T-helper 17 cell (primary cell): Measurements from ENCODE around the gene TMED9. TPM values are rescaled to one million over a fixed set of nuclear protein-coding genes. Genes with fewer than 3 reads are reported as not detected.

Experiments
- ATAC-seq: fragments of 150-1000 bp; cut with Tn5 transposase; 2 replicates; pipeline ENCODE4 v1.10.0; 2021; ENCODE audit warnings: mild to moderate bottlenecking, moderate library complexity
- DNase-seq, 3 donors: peaks; one replicate each; pipeline versions ENCODE4 v3.0.0 to v3.0.0-alpha.2; 2020 to 2021
- H3K9me3 ChIP-seq: one replicate; pipeline ENCODE4 v1.7.0; 2013; ENCODE audit warnings: low read length, mild to moderate bottlenecking; ENCODE audit not compliant: control insufficient read depth, poor library complexity, severe bottlenecking
- H3K27ac Mint-ChIP-seq: one replicate; pipeline ENCODE4 v1.8.0; 2022; ENCODE audit warnings: mild to moderate bottlenecking, moderate library complexity, mixed read lengths
- H3K27me3 Mint-ChIP-seq: one replicate; pipeline ENCODE4 v1.8.0; 2022; ENCODE audit warnings: mixed read lengths
- H3K36me3 Mint-ChIP-seq: one replicate; pipeline ENCODE4 v1.8.0; 2022; ENCODE audit warnings: low read depth, mixed read lengths
- H3K4me1 Mint-ChIP-seq: one replicate; pipeline ENCODE4 v1.8.0; 2022; ENCODE audit warnings: mild to moderate bottlenecking, mixed read lengths
- H3K4me3 Mint-ChIP-seq: one replicate; pipeline ENCODE4 v1.8.0; 2022; ENCODE audit warnings: mild to moderate bottlenecking, moderate library complexity, mixed read lengths
- total RNA-seq, 4 donors: library from RNA in 2 of 4; stranded (reverse) in 2 of 4; gene quantifications; one replicate each; pipeline ENCODE4 v1.2.3 and lab custom pipeline; 2022 to 2026

The TMED9 gene
- total RNA-seq, 2 donors from 2014 or later, result 63.3 to 69.6 TPM

GRCh38 chr5:177594071-177594470 lies 2.1 kb downstream of the TMED9 start:
- Mint-ChIP-seq H3K27me3 (peaks cover 20% of the 10 kb centered on the region), H3K4me1 (peaks cover 13% of the 10 kb centered on the region), H3K4me3 (no peak overlapping the region), H3K27ac (peak overlapping the region; percentile 29), H3K36me3 (peaks cover 10% of the 10 kb centered on the region)
- ATAC-seq (no peak), DNase-seq (no peak)
- no peaks in the 10 kb centered on the region for H3K9me3 ChIP-seq

- Mint-ChIP-seq H3K27me3 (peaks cover 10% of the 10 kb centered on the region), H3K36me3 (peaks cover 10% of the 10 kb centered on the region), H3K4me3 (no peak overlapping the region), H3K27ac (no peak overlapping the region), H3K4me1 (peaks cover 14% of the 10 kb centered on the region)
- H3K9me3 ChIP-seq, result no peaks in the 10 kb centered on the region
- ATAC-seq, result no peak
- no peak for DNase-seq
Measured at GRCh38 chr5:177595026-177595585, 3.1 kb downstream of the TMED9 start.

- ATAC-seq, result no peak
- H3K36me3 Mint-ChIP-seq, result peaks cover 12% of the 10 kb centered on the region
- H3K4me1 Mint-ChIP-seq, result peaks cover 23% of the 10 kb centered on the region
- DNase-seq, result no peak
- H3K27ac Mint-ChIP-seq, result no peak overlapping the region
- no peak overlapping the region for H3K4me3 Mint-ChIP-seq
- no peaks in the 10 kb centered on the region for H3K9me3 ChIP-seq
- H3K27me3 Mint-ChIP-seq, result no peaks in the 10 kb centered on the region
Measured at GRCh38 chr5:177595991-177596774, 4.2 kb downstream of the TMED9 start.

GRCh38 chr5:177596775-177597238 lies 4.8 kb downstream of the TMED9 start:
- peak overlapping the region; percentile 33 for H3K4me3 Mint-ChIP-seq
- peaks cover 12% of the 10 kb centered on the region for H3K36me3 Mint-ChIP-seq
- H3K9me3 ChIP-seq, result no peaks in the 10 kb centered on the region
- no peaks in the 10 kb centered on the region for H3K27me3 Mint-ChIP-seq
- ATAC-seq, result no peak
- H3K27ac Mint-ChIP-seq, result no peak overlapping the region
- peaks cover 19% of the 10 kb centered on the region for H3K4me1 Mint-ChIP-seq
- no peak for DNase-seq

- no peaks in the 10 kb centered on the region for H3K9me3 ChIP-seq
- DNase-seq (no peak), ATAC-seq (no peak)
- H3K27me3 Mint-ChIP-seq, result no peaks in the 10 kb centered on the region
- H3K36me3 Mint-ChIP-seq, result peaks cover 8% of the 10 kb centered on the region
- peaks cover 20% of the 10 kb centered on the region for H3K4me1 Mint-ChIP-seq
- H3K4me3 Mint-ChIP-seq, result peak overlapping the region; percentile 100
- H3K27ac Mint-ChIP-seq, result peak overlapping the region; percentile 34
Measured at GRCh38 chr5:177598477-177598876, 6.5 kb downstream of the TMED9 start.

GRCh38 chr5:177599731-177600507 lies 7.9 kb downstream of the TMED9 start, which contains the start of gene B4GALT7:
B4GALT7 (plus strand) TSS chr5:177600132; CDS start chr5:177600211, 79 bp downstream.
- Mint-ChIP-seq H3K27ac (peak within 1 kb of the TSS; percentile 94), H3K4me1 (peaks cover 26% of the 10 kb centered on the region), H3K36me3 (peaks cover 8% of the 10 kb centered on the region), H3K4me3 (peak within 1 kb of the TSS; percentile 100), H3K27me3 (no peaks in the 10 kb centered on the region)
- ATAC-seq (peak; percentile 91), DNase-seq (peak; percentile 81)
- no peaks in the 10 kb centered on the region for H3K9me3 ChIP-seq

- peaks cover 8% of the 10 kb centered on the region for H3K36me3 Mint-ChIP-seq
- no peaks in the 10 kb centered on the region for H3K27me3 Mint-ChIP-seq
- no peak for DNase-seq
- peak overlapping the region; percentile 94 for H3K27ac Mint-ChIP-seq
- H3K9me3 ChIP-seq, result no peaks in the 10 kb centered on the region
- peak overlapping the region; percentile 100 for H3K4me3 Mint-ChIP-seq
- H3K4me1 Mint-ChIP-seq, result peaks cover 32% of the 10 kb centered on the region
- no peak for ATAC-seq
Measured at GRCh38 chr5:177600508-177601018, 8.6 kb downstream of the TMED9 start.

- Mint-ChIP-seq H3K27me3 (no peaks in the 10 kb centered on the region), H3K4me3 (peak overlapping the region; percentile 100), H3K4me1 (peaks cover 36% of the 10 kb centered on the region), H3K36me3 (peaks cover 9% of the 10 kb centered on the region), H3K27ac (peak overlapping the region; percentile 94)
- no peak for DNase-seq
- no peak for ATAC-seq
- H3K9me3 ChIP-seq, result no peaks in the 10 kb centered on the region
Measured at GRCh38 chr5:177601126-177601525, 9.1 kb downstream of the TMED9 start.

GRCh38 chr5:177601577-177602457 lies 9.8 kb downstream of the TMED9 start:
- H3K9me3 ChIP-seq, result no peaks in the 10 kb centered on the region
- Mint-ChIP-seq H3K4me1 (peaks cover 40% of the 10 kb centered on the region), H3K27me3 (no peaks in the 10 kb centered on the region), H3K27ac (peak overlapping the region; percentile 94), H3K4me3 (peak overlapping the region; percentile 41), H3K36me3 (peaks cover 6% of the 10 kb centered on the region)
- no peak for DNase-seq
- ATAC-seq, result no peak

GRCh38 chr5:177602458-177602830 lies 10.4 kb downstream of the TMED9 start:
- DNase-seq (no peak), ATAC-seq (no peak)
- Mint-ChIP-seq H3K27ac (peak overlapping the region; percentile 63), H3K4me3 (no peak overlapping the region), H3K36me3 (peaks cover 6% of the 10 kb centered on the region), H3K27me3 (no peaks in the 10 kb centered on the region), H3K4me1 (peaks cover 44% of the 10 kb centered on the region)
- H3K9me3 ChIP-seq, result no peaks in the 10 kb centered on the region

- DNase-seq (no peak), ATAC-seq (no peak)
- Mint-ChIP-seq H3K27ac (peak overlapping the region; percentile 79), H3K27me3 (no peaks in the 10 kb centered on the region), H3K4me3 (no peak overlapping the region), H3K4me1 (peaks cover 43% of the 10 kb centered on the region), H3K36me3 (peaks cover 6% of the 10 kb centered on the region)
- H3K9me3 ChIP-seq, result no peaks in the 10 kb centered on the region
Measured at GRCh38 chr5:177603631-177604030, 11.6 kb downstream of the TMED9 start.

- H3K4me3 Mint-ChIP-seq, result no peak overlapping the region
- H3K9me3 ChIP-seq, result no peaks in the 10 kb centered on the region
- ATAC-seq (no peak), DNase-seq (no peak)
- peaks cover 6% of the 10 kb centered on the region for H3K36me3 Mint-ChIP-seq
- no peaks in the 10 kb centered on the region for H3K27me3 Mint-ChIP-seq
- peaks cover 41% of the 10 kb centered on the region for H3K4me1 Mint-ChIP-seq
- no peak overlapping the region for H3K27ac Mint-ChIP-seq
Measured at GRCh38 chr5:177604116-177604521, 12.1 kb downstream of the TMED9 start.
